GM18499 (cell line): ENCODE data around the gene PRR18.

Experiments
- ATAC-seq: cut with Tn5 transposase; IDR thresholded peaks from one replicate; pipeline ENCODE4 v1.9.1; 2021; ENCODE audit warnings: moderate number of reproducible peaks; ENCODE audit not compliant: insufficient read depth, unreplicated experiment

Gene PRR18

DNA sequence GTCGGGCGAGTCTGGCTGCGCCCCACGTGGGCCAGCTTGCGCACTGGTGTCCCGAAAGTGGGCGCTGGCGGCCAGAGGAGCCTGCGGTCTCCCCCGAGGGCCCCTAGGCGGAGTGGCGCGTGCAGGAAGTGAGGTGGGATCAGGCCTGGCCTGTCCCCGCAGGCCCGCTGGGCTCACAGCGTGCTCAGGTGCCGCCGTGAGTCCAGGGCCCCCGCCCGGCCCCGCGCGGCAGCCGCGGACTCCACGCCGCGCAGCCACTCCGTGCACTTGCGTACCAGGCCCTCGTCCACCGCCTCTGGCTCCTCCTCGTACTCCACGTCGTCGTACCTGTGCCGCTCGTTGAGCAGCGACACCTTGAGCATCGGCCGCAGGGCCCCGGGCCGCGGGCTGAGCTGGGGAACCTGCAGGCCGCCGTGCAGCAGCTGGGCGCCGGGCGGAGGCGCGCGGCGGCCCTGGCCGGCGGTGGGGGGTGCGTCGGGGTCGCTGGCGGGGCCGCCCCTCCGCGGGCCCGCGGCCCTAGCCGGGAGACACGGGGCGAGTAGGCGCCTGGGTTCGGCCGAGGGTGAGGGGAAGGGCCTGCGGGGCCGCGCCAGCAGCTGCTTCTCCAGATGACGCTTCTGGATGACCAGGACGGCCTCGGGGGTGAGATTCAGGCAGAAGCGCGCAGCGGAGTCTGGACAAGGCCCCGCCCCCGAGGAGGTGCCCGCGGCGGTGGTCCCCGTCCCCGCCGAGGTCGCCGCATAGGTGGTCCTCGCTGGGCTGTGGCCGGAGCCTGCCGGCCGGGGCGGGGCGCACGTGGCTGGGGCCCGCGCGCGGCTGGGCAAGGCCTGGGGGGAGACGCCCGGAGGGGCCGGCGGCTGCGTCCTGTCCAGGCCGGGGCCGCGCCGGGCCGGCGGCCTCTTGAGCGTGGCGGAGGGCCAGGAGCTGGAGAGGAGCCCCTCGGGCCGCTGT, 835 bp downstream of the PRR18 start:
- ATAC-seq, result no peak

DNA sequence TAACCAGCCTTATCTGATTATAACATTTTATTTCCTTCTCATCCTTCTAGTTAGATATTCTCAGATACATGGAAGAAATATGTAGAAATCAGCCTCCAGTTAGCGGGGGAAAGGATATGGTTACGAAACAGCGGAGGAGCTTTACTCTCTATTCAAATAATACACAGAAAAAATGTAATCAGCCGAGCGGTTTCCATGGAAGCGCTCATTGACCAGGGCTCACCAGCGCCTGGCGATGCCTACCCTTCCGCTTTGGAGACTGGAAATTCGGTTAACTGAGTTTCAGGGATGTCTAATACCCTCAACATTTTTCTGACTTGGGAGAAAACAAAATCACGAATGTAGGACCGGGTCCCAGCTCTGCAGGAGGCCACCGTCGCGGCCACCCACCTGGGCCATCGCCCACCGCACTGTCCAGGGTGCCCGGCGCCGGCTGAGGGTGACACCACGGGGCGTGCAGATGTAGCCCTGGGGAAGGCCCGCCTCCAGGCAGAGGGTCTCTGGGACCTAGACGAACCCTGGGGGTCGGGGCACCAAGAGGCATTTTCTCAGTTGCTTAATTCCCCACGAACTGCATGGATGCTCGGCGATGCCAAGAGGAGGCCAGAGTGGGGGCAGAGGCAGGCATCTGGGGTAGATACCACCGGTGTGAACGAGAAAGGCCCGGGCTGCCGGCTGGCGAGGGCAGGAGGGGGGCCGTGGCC, 1.7 kb downstream of the PRR18 start:
- no peak for ATAC-seq

DNA sequence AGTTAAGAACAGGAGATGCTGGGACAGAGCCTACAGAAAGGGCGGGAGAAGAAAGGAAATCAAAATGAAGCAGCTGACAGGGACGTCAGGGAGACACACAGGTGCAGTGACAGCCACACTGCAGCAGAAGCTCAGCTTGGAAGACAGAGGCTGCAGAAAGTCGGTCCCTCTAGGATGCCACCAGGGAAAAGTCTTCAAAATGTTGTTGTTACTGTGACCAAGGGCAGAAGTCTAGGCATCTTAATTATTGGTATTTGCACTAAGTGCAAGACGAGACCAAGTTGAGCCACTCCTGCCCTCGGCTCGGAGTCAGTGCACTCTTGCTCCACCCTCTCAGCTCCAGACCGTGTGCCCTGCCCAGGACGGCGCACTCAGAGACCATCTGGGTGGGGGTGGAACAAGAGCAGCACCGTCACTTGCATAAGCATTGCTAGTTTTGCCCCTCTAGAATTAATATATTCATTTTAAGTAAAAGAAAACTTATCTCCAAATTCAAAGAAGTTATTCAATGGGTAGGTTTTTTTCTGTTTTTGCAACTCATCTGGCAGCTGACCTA, 2.6 kb downstream of the PRR18 start:
- ATAC-seq, result no peak

DNA sequence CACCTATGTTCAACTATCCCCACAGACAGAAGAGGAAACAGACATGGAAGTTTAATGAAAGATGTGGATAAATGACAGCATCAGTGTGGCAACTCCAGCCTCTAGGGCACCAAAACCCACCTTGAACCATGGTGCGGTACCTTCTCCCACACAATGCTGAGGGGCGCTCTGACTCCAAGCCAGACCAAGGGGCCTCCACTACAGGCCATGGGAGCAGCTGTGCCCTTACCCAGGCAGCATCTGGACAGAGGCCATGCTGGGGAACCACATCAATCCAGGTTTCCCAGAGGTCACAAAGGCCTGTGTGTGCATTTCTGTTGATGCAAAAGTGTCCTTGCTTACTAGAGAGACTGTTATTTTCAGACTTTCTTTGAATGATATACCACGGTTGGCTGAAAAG, 4.1 kb downstream of the PRR18 start:
- ATAC-seq, result no peak

GRCh38 chr6:166301611-166302529, 6.3 kb downstream of the PRR18 start:
- ATAC-seq, result no peak

GRCh38 chr6:166300357-166300987, 7.7 kb downstream of the PRR18 start:
- no peak for ATAC-seq

DNA sequence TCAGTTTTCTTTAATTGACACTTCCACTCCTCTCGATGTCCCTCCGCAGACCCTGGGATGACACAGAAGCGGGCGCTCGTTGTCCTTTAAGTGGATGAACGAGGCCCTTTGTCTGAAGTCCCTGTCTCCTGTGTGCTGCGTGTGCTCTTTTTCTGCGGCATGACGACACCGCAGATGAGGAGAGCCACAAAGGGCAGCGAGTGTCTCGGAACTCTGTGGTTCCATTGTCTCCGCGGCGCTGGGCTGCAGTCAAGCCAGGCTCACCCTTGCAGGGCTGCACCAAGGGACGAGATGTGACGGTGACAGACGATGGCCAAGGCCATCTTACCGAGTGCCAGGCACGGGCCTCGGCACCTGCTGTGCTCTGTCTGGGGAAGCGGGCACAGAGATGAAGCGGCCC, 10.6 kb downstream of the PRR18 start:
- no peak for ATAC-seq

DNA sequence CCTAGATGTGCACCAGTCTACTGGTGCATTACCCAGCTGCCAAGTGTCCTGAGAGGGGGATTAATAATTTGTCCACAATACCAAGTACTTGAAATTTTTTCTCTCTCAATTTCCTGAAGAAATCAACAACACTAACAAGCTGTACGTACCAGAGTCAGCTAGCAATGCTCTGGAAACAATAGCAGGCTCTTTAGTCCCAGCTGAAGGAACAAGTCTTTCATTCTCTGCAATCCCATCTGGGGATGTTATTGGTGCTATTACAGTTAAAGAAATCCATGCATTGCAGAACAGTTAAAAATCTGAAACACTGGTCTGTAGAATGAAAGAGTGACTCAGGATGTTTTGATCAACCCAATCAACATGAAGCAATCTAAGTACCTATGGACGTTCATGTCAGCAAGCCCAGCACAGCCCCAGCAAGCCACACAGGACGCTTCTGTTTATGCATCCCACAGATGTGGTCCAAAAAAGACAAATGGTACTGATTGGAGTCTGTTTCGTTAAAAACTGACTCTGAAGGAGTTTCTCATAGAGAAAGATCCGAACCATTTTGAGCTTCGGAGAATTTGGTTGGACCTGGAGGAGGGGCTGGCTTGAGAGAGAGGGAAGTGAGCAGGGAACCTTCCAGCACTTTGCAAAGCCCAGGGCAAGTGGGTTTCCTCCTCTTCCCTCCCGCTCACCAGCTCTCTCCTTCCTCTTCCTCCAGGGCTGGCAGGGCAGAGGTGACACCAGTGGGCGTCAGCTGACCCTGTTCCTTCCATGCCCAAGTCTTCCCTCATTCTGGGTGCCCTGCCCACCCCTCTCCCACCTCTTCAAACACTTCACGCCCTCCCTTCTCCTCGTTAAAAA, 11.9 kb downstream of the PRR18 start:
- no peak for ATAC-seq

DNA sequence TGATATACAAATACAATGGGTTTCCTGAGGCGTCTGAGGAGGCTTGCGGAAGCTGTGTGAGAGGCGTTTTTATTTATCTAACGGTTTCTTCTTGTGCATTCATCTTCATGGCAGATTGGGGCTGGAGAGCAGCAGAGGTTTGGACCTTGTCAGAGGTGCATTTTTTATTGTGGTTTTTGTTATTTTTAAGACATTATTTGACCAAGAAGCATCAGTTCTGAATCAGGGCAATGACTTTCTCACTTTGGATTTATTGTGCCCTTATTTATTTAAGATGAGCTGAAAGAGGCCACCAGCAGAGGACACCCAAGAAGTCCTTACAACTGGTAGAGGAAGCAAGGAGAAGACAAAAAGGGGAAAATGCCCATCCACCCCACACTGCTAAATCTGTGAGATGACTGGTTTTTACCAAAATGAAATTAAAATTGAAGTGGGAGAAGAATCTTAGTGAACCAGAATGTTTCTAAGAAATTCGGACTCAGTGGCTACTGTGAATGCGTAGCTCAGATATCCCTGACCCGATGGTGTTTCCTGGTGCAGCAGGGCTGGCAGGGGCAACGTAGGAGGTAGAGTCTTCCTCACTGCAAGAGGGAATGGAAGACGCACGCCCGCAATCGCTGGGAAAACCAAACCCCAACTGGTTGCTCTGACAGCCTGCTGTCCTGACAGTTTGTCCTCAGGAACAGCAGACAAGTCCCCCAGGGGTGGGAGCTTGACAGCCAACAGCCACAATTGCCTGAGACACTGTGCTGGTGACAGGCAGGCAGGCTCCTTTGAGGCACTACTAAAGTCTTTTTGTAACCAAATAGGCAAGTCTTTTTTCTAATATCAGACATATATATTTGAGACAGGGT, 14.2 kb downstream of the PRR18 start:
- ATAC-seq, result no peak

- ATAC-seq, result no peak
These were observed 18.8 kb downstream of the PRR18 start for GRCh38 chr6:166289207-166290060.

- ATAC-seq, result peak; percentile 98
These were observed 21.3 kb downstream of the PRR18 start for GRCh38 chr6:166286839-166287271.

- ATAC-seq, result no peak
These were observed 23.0 kb downstream of the PRR18 start for GRCh38 chr6:166285233-166285632.

DNA sequence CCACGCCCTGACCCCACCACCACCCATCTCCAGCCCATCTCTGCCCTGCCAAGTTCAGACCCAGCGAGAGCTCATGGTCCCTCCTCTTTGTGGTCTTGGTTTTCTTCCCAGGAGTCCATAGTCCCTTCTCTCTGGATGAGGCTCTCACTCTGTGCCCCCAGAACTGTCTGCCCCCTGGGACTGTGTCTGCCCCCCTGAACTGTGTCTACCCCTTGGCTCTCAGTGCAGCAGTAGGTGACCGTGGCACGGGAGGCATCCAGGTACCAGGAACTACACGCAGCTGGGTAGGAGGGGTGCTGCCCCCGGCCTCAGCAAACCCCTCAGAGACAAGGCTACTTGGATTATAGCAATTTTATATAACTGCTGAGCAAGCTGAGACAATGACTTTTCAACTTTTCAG, 23.6 kb downstream of the PRR18 start:
- ATAC-seq, result no peak

DNA sequence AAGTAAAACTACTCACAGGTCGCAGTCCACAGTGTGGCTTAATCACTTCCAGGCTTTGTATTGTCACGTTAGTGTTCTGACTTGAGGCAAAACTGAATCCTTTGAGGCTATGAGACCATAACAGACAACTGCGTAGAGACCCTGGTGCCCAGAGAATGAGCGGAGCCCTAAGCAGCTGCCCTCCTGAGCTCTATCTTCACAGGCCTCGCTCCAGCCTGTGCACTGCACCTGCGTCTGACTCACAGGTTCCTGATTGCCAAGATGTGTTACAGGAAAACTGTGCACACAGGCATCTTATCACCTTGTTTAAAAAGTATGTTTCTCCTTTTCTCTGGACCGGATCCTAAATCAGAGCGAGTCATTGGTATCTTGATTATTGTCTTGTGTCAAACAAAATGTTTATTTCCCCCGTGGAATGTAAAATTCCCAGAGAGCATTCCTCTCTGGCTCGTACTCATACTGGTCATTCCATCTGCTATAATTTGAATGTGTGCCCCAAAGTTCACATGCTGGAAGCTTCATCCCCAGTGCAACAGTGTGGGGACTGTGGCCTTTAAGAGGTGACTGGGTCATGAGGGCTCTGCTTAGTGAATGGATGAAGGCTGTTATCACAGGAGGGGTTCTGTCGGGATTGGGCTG, 25.7 kb downstream of the PRR18 start:
- no peak for ATAC-seq

DNA sequence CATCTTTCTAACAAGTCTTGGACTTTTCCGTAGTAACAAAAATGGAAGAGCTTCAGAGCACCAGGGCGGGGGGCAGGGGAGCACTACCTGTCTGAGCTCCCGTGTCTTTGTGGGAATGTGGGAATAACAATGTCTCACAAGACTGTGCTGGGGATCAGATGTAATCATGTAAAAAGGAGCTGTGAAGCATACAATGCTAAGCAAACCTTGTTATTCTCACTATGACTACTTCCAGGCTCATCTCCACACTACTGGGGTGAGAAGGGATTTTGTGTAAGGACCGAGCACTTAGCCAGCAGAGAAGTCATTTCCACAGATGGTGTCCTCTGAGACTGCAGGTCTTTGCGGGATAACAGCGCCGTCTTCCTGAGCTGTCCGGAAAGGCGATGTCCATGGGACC, 27.1 kb downstream of the PRR18 start:
- peak; percentile 41 for ATAC-seq

- no peak for ATAC-seq
These were observed 28.9 kb downstream of the PRR18 start for GRCh38 chr6:166279393-166279679.
